Activated CD4-positive, alpha-beta T cell treated with anti-CD3 and anti-CD28 coated beads, Interleukin-2, amount 50 U/mL, for 48 hours (primary cell): Measurements from ENCODE around the gene PHLDB3.

Experiments
- DNase-seq, 2 experiments: peaks; one replicate each; pipeline ENCODE4 v3.0.0-alpha.2; 2020

PHLDB3 gene

DNA sequence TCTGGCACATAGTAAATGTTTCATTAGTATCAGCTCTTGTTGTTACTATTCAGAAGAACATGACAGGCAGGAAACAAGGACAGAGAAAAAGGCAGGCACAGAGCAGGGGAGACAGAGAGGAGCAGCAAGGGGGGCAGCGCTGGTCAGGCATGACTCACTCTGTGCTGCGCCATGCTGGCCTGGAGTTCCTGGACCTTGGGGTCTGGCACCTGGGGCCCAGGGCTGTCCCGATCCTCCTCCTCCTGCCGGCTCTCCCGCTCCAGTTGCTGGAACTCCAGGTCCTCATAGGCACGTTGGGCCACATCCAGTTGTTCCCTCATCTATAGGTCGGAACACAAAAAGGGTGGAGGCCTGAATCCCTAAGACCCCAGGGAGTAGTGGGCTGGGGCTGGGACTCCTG, 7.6 kb downstream of the PHLDB3 start:
- no peak for DNase-seq

DNA sequence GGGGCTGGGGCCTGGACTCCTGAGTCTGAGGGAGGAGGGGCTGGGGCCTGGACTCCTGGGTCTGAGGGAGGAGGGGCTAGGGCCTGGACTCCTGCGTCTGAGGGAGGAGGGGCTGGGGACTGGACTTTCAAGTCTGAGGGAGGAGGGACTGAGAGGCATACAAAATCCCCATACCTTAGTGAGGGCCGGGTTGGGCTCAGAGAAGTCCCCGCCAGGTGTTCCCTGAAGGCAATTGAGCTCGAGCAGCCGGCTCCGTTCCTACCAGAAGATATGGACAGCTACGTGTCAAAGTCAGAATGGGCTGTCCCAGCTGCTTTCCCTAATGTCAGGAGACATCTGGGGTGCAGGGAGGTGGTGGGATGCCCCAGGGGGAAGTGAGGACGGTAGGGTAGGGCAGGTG, 9.5 kb downstream of the PHLDB3 start:
- no peak for DNase-seq

DNA sequence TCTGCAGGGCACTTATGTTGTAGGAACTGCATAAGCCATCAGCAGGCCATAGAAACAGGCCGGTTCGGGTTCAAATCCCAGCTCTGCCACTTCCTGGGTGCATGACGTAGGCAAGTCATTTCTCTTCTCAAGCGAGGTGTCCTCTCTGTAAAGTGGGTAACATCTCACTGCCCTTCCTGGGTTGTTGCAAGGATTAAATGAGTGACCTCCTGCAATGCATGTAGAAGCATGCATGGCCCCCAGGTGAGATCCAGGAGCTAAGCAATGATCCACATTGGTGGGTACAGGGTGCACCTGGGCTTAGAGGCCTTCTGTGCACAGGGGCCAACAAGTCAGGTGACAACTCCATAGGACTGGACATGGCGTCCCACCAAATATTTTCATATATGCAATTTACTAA, 13.8 kb downstream of the PHLDB3 start:
- DNase-seq = no peak

DNA sequence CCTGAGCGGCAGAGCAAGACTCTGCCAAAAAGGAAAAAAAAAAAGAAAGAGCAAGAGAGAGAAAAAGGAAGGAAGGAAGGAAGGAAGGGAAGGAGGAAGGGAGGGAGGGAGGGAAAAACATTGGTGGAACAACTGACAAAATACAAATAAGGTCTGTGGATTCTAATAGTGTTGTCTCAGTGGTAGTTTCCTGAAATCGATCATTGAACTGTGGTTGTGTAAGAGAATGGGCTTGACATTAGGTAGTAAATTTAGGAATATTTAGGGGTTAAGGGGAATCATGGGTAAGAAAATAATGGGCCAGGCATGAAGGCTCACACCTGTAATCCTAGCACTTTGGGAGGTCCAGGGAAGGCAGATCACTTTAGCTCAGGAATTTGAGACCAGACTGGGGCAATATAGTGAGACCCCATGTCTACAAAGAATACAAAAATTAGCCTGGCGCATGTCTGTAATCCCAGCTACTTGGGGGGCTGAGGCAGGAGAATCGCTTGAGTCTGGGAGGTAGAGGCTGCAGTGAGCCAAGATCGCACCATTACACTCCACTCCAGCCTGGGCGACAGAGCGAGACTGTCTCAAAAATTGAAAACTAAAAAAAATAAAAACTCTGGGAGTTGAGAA, 14.5 kb downstream of the PHLDB3 start:
- no peak for DNase-seq

DNA sequence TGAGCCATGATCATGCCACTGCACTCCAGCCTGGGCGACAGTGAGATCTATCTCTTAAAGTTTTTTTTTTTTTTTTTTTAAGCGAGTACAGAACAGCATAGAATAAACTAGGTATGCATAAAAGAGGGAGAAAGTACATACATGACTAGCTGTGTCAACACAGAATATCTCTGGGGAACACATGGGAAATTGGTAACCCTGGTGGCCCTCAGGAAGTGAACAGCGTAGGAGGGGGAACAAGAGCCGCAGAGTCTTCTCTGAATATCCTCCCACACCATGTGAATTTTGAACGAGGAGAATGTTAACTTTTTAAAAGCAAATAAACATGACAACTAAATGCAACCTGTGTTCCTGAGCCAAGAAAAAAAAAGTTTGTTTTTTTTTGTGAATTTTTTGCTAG, 15.2 kb downstream of the PHLDB3 start:
- DNase-seq = no peak

DNA sequence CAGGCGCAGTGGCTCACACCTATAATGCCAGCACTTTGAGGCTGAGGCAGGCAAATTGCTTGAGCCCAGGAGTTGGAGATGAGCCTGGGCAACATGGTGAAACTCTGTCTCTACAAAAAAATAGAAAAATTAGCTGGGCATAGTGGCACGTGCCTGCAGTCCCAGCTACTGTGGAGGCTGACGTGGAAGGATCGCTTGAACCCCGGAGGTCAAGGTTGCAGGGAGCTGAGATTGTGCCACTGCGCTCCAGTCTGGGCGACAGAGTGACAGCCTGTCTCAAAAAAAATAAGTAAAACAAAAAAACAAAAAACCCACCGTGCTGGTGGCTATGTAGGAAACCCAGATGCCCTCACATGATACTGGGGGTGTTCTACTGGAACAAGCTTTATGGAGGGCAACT, 16.4 kb downstream of the PHLDB3 start:
- no peak for DNase-seq

DNA sequence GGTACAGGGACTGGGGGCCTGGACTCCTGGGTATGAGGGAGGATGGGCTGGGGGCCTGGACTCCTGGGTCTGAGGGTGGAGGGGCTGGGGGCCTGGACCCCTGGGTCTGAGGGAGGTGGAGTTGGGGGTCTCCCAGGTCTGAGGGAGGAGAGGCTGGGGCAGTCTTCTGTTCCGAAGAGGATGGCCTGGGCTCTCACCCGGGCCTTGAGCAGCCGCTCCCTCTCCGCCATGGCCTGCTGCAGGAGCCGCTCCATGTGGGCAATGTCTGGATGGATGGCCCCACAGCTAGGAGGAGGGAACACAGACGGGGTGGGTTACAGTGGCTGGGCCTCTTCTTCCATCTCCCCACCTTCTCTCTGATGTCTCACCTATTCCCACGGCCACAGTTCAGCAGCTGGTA, 18.1 kb downstream of the PHLDB3 start:
- no peak for DNase-seq

DNA sequence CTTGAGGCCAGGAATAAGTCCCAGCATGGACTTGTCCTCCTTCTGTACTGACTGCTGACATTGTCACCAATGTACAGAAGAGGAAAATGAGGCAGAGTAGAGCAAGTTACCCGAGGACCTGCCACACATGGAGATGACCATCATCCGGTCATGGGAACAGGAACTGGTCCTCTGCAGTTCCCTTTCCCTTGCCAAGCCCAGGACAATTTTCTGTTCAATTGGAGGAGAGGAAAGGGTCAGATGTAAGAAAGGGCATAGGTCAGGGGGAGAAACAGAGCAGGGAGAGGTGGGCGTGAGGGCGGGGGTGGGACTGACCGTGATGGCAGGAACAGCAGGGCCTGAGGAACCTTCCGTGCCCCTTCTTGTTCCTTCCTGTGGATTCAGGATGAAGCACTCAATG, 18.6 kb downstream of the PHLDB3 start:
- DNase-seq = no peak

DNA sequence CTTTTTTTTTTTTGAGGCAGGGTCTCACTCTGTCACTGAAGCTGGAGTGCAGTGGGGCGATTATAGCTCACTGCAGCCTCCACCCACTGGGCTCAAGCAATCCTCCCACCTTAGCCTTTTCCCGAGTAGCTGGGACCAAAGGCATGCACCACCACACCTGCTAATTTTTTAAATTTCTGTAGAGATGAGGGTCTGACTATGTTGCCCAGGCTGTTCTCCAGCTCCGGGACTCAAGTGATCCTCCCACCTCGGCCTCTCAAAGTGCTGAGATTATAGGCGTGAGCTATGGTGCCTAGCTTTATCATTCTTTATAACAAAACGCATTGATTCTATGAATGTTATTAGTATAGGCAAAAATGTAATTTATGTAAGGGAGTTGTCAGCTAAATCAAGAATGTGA, 21.3 kb downstream of the PHLDB3 start:
- no peak for DNase-seq

DNA sequence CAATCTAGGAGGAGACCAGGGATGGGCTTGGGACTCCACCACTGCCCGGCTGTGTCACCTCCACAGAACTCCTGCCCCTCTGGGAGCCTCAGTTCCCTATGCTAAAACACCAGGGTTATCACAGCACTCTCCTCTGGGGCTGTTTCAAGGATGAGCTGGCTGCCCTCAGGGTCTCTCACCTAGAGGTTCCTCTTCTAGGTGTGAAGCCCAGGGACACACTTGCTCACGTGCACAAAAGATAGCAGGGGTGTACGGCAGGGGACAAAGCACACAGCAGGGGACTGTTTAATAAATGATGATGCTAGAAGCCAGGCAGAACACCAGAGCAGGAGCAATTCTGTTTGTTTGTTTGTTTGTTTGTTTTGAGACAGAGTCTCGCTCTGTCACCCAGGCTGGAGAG, 22.4 kb downstream of the PHLDB3 start:
- DNase-seq = no peak

DNA sequence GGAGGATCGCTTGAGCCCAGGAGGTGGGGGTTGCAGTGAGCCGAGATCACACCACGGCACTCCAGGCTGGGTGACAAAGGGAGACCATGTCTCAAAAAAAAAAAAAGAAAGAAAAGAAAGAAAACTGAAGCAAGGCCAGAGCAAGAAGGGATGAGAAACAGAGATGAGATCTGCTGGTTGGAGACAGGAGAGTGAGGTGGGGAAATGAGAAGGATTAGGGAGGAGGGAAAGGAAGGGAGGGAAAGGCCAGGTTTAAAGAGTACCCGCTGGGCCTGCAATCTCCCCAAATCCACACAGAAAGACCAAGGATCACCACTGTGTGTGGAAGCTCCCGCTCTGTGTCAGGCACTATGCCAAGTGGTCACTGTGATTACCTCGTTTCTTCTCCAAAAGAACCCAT, 22.8 kb downstream of the PHLDB3 start:
- no peak for DNase-seq

DNA sequence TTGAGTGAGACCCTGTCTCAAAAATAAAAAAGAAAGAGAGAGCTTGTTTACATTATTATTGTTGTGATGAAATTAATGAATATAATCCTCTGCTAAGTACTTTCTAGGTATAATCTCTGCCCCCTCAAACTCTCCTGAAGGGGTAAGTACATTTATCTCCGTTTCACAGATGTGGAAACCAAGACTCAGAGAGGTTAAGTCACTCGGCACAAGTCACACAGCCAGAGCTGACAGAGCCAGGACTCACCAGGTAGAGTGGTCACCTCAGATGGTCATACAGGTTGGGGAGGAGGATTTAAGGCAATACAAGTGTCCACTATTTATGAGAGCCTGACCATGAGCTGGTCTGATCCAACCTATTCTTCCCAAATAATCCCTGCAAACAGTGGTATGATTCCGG, 24.0 kb downstream of the PHLDB3 start:
- no peak for DNase-seq

DNA sequence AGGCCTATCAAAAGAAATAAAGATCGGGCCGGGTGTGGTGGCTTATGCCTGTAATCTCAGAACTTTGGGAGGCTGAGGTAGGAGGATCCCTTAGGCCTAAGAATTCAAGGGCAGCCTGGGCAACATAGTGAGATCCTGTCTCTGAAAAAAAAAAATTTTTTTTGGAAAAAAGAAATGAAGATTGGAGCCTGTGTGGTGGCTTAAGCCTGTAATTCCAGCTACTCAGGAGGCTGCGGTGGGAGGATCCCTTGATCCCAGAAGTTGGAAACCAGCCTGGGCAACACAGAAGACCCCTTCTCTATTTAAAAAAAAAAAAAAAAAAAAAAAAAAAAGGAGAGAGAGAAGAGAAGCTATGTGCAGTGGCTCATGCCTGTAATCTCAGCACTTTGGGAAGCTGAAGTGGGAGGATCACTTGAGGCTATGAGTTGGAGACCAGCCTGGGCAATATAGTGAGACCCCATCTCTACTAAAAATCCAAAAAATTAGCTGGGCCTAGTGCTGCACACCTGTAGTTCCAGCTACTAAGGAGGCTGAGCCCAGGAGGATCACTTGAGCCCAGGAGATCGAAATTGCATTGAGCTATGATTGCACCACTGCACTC, 24.5 kb downstream of the PHLDB3 start:
- no peak for DNase-seq

DNA sequence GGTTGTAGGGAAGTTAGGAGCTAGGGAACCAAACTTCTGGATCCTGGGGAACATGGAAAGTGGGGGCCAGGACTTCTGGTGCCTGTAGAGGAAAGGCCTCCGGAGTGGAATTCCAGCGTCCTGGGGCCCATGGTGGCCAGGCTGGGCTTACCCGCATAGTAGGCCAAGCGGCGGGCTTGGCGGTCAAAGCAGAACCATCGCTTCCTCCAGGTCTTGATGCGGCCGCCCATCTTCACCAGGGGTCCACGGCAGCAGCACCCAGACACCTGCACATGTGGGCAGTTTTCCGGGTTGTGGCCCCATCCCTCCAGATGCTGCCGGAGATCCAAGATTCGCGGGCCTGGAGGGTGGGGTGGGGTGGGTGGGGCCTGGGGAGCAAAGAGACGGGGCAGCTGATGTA, 25.3 kb downstream of the PHLDB3 start:
- DNase-seq = no peak

DNA sequence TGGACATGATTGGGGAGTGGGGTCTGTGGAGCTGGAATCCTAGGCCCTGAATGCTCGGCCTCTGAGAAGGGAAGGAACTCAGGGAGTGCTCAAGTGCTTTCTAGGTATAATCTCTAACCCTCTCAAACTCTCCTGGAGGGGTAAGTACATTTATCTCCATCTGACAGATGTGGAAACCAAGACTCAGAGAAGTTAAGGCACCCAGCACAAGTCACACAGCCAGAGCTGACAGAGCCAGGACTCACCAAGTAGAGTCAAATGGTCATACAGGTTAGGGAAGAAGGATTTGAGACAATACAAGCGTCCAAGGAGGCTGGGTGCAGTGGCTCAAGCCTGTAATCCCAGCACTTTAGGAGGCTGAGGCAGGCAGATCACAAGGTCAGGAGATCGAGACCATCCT, 26.2 kb downstream of the PHLDB3 start:
- DNase-seq = no peak

DNA sequence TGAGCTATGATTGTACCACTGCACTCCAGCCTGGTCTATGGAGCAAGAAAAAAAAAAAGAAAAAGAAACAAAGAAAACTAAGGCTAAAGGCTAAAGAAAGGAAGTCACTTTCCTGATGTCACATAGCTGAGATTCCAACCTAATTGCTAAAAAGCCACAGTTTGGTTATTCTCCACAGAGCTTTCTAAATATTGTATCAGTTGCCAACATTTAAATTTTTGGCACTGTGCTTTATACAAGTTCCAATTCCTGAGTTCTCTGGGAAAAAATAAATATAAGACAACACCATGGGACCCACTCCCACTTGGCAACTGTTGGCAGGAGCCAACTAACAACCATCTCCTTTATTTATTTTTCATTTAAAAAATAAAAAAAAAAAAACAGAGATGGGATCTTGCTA, 27.9 kb downstream of the PHLDB3 start:
- no peak for DNase-seq

DNA sequence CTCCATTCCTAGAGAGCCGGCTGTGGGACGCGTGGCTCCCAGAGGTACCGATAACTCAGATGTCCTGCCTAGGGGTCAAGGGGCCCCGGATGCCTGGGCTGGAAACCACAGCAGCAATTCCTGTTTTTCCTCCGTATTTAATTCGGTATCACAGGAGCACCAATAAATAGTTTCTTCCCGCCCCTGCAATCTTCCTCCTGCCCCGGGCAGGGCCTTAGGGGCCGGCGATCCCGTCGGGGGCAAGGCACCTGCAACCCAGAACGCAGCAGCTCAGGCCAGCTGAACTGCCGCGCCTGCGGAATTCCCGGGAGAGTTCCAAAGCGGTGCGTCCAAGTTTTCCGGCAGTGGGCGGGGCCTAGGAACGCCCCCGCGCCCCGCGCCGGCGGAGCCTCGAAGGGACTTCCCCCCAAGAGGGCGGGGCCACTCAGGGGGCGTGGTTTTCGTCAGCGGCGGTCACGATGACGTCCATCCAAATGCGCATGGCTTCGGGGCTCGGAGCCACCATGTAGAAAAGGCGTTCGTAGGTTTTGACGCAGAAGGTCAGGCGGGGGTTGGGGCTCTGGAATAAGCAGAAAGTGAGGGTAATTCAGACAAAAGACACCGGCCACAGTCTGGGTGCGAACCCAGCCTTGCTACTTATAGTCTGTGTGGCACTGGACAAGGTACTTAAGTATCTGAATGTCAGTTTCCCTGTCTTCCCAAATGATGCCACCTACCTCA, 29.4 kb downstream of the PHLDB3 start:
- DNase-seq = peak; percentile 95 to 96

DNA sequence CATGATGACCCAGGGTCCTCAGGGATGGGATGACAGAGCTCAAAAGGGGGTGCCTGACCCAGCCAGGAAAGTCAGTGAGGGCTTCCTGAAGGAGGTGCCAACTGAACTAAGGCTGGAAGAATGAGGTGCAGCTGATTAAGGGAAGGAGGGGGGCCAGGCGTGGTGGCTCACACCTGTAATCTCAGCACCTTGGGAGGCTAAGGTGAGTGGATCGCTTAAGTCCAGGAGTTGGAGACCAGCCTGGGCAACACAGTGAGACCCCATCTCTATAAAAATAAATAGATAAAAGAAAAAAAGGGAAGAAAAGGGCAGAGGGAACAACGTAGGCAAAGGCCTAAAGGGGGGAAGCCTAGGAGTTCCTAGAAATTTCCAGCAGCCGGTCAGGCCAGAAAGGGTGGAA, 30.1 kb downstream of the PHLDB3 start:
- no peak for DNase-seq

DNA sequence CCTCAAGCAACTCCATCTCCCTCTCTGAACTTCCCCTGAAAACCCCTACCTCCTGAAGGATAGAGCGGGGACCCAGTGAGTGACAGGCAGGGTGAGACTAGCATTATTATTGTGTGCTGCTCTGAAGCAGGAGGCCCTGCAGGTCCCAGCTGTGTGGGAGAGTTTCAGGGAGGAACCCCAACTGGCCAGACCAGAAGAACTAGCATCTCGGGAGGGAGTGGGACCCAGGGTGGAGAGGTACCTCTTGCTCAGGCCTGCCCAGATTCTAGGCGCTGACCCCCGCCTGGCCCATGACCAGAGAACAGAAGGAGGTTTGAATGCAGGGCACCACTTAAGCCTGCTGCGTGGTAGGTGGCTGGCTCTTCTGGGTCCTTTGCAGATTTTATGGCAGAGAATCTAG, 33.5 kb downstream of the PHLDB3 start:
- DNase-seq = no peak

DNA sequence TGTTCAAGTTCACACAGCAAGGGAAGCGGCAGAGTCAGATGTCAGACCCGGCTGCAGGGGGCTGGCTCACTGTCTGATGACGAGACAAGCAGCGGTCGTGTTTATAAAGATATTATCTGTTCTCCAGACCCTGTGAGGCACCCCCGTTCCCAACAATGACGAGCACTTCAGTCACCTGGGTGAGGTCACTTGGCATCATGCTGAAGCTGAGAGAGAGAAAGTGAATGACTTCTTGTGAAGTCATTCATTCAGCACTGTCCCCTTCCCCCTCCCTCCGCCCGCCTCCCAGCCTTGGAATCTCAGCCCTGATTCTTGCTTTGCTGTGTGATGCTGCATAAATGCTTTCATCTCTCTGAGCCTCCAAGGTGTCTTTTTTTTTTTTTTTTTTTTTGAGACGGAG, 34.3 kb downstream of the PHLDB3 start:
- DNase-seq = peak; percentile 16 to 40

DNA sequence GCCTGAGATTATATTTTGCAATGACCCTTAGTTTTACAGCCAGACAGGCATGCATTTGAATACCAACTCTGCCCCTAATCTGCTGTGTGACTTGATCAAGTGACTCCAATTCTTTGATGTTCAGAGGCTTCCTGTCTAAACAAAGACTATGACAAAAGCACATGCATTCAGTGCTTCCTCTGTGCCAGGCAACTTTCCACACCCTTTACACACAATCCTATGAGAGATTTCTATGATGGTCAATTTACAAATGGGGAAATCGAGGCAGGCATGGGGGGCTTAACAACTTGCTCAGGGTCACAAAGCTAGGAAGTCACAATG, 35.4 kb downstream of the PHLDB3 start:
- DNase-seq = no peak

DNA sequence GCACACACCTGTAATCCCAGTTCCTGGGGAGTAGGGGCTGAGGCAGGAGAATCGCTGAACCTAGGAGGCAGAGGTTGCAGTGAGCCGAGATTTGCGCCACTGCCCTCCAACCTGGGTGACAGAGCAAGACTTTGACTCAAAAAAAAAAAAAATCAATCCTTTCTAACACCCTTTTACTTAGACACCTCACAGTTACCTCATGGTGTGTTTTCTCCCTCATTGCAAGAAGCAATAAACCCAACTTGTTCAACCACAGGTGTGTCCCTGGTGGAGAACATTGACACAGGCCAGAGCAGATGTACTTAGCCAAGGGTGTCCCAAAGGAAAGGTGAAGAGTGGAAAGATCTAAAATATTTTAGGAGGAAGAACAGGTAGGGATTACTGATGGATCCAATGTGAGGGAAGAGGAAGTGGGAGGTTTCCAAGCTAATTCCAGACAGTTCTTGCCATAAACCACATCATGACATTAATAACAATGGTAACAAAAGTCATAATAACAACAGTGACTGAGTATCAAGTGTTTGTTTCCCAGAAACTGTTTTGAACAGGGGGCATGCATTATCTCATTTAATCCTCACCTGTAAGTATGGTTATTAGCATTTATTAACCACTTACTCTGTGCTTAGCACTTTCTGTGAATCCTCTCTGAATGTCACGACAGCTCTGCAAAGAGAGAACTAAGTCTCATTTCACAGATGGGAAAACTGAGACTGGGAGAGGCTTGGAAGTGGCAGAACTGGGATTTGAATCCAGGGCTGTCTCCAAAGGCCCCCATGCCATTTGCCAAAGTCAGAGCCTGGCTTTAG, 36.0 kb downstream of the PHLDB3 start:
- DNase-seq = no peak

DNA sequence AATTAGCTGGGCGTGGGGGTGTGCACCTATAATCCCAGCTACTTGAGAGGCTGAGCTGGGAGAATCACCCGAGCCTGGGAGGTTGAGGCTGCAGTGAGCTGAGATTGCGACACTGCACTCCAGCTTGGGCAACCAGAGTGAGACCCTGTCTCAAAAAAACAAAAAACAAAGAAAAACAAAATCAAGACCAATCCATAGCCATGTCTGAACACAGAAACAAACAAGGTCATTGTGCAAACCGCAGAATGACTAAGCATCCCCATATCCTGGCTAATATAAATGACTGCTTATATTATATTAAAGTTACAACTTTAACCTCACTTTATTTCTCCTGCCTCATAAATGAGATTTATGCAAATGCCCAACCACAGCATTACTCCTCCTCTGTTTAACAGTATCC, 36.8 kb downstream of the PHLDB3 start:
- no peak for DNase-seq

DNA sequence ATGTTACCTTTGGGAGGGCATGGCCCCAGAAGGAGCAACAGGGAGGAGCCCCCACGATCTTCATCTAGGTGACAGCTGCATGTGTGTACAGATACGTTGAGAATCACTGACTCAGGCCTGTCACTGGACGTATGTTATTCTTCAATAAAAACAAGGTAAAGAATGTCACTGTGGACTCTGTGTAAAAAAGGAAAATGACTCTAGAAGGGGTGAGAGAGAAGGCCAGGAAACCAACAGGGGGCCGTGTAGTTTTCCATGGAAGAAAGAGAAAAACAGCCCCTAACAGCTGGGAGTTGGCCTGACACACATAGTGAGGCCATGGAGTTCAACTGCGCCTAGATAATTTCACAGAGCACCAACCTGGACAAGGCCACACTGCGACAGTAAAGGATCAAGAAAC, 37.3 kb downstream of the PHLDB3 start:
- DNase-seq = no peak
